Left lung (tissue), 10 donors: ENCODE measurements around the gene CD2AP. TPM values are rescaled to one million over a fixed set of nuclear protein-coding genes. Genes with fewer than 3 reads are reported as not detected.

Experiments used
- ATAC-seq: fragments of 200-7000 bp; cut with Tn5 transposase; one replicate; pipeline ENCODE4 v1.9.1; 2020; ENCODE audit warnings: moderate library complexity
- DNase-seq, 4 donors: peaks; one replicate each; pipeline ENCODE4 v3.0.0-alpha.2; 2013 to 2020
- H3K27ac ChIP-seq, 2 donors: fragments of 200-600 bp; sonication (generic) in 1 of 2; one replicate each; pipeline versions ENCODE4 v1.5.0 to v1.8.0; 2020 to 2021
- H3K27me3 ChIP-seq, 2 donors: fragments of 200-600 bp; sonication (generic) in 1 of 2; one replicate each; pipeline versions ENCODE4 v1.5.0 to v1.8.0; 2020 to 2021
- H3K36me3 ChIP-seq, 2 donors: fragments of 200-600 bp; sonication (generic) in 1 of 2; one replicate each; pipeline versions ENCODE4 v1.5.0 to v1.8.0; 2020 to 2021
- H3K4me1 ChIP-seq, 2 donors: fragments of 200-600 bp; one replicate each; pipeline ENCODE4 v1.8.0; 2021
- H3K4me3 ChIP-seq, 2 donors: fragments of 200-600 bp; sonication (generic) in 1 of 2; one replicate each; pipeline versions ENCODE4 v1.5.0 to v1.8.0; 2020 to 2021; ENCODE audit warnings: mild to moderate bottlenecking in 1 of 2
- H3K9me3 ChIP-seq, 2 donors: fragments of 200-600 bp; sonication (generic) in 1 of 2; one replicate each; pipeline versions ENCODE4 v1.5.0 to v1.8.0; 2020 to 2021
- intact Hi-C, 2 donors: fragments of 100-400 bp; cut with DNase I; formaldehyde crosslinking; loops; one replicate each; pipeline versions ENCODE4 v1.11.2 to v1.14.2; 2022
- polyA plus RNA-seq, 6 donors: library from polyadenylated mRNA; unstranded; fragments of 120-200 nt; gene quantifications; one replicate each; pipeline ENCODE4 v1.2.1, GENCODE V29; 2013; ENCODE audit not compliant: insufficient read length in 6 of 6
- total RNA-seq, 2 donors: library from RNA; stranded (reverse); fragmentation: NEBNext Ultra II Directional; extraction: Animal tissue kit (Norgen Biotek cat#: 25700); gene quantifications; one replicate each; pipeline ENCODE4 v1.2.1, GENCODE V29; 2021
- TF ChIP-seq, protein P1 (sequence below), 2 donors: fragments of 200-600 bp; sonication (generic) in 1 of 2; IDR thresholded peaks; one replicate each; pipeline versions ENCODE4 v1.5.0 to v1.8.0; 2021; ENCODE audit warnings: antibody characterized with exemption in 2 of 2
- donor health status: DM: no; HTN: yes; CAD: no.
- donor health status: DM: no; HTN: no; CAD: no.

Gene CD2AP
- total and polyA plus RNA-seq, 8 donors: 36.6 to 46.0 (median 42.5) TPM

DNA sequence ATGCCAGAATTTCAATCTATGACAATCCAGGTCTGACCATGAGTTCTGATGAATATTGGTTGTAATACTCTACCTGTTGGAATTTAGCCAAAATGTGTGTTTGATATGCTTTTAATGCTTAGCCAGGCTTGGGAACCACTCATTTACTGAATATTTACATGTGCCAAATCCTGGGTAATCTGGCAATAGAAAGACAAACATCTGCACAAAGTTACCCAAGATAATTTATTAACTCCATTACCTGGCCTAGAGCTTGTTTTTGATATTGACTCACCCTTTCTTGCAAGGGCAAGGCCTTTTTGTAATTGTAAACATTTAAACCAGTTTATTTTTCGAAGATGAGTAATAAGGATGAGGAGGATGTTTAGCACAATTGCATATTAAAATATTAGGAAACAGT is 13.5 kb upstream of the CD2AP start:
- TF ChIP-seq, protein P1, sequence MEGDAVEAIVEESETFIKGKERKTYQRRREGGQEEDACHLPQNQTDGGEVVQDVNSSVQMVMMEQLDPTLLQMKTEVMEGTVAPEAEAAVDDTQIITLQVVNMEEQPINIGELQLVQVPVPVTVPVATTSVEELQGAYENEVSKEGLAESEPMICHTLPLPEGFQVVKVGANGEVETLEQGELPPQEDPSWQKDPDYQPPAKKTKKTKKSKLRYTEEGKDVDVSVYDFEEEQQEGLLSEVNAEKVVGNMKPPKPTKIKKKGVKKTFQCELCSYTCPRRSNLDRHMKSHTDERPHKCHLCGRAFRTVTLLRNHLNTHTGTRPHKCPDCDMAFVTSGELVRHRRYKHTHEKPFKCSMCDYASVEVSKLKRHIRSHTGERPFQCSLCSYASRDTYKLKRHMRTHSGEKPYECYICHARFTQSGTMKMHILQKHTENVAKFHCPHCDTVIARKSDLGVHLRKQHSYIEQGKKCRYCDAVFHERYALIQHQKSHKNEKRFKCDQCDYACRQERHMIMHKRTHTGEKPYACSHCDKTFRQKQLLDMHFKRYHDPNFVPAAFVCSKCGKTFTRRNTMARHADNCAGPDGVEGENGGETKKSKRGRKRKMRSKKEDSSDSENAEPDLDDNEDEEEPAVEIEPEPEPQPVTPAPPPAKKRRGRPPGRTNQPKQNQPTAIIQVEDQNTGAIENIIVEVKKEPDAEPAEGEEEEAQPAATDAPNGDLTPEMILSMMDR (IDR thresholded peaks at IDR 0.05): no peak
- no peaks in the 10 kb centered on the region for H3K36me3 ChIP-seq
- H3K27me3 ChIP-seq: no peaks in the 10 kb centered on the region
- no peak for DNase-seq
- ATAC-seq: no peak
- H3K4me1 ChIP-seq: no peaks in the 10 kb centered on the region
- no peak overlapping the region for H3K4me3 ChIP-seq
- no peaks in the 10 kb centered on the region for H3K9me3 ChIP-seq
- intact Hi-C loops: no loop called here
- no peak overlapping the region for H3K27ac ChIP-seq

- DNase-seq (no peak), ATAC-seq (no peak)
- TF ChIP-seq, protein P1 (IDR thresholded peaks at IDR 0.05): no peak
- Histone ChIP-seq H3K27ac (no peak overlapping the region), H3K4me3 (no peak overlapping the region), H3K36me3 (no peaks in the 10 kb centered on the region), H3K4me1 (no peaks in the 10 kb centered on the region), H3K27me3 (no peaks in the 10 kb centered on the region), H3K9me3 (no peaks in the 10 kb centered on the region)
- intact Hi-C loops: no loop called here
These were observed 12.5 kb upstream of the CD2AP start for GRCh38 chr6:47465117-47465516.

DNA sequence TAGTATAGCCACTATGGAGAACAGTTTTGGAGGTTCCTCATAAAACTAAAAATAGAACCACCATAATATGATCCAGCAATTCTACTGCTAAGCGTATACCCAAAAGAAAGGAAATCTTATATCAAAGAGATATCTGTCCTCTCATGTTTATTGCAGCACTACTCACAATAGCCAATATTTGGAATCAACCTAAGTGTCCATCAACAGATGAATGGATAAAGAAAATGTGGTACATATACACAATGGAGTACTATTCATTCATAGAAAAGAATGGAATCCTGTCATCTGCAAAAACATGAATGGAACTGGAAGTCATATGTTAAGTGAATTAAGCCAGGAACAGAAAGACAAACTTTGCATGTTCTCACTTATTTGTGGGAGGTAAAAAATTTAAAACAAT is 5.7 kb upstream of the CD2AP start:
- Histone ChIP-seq H3K4me1 (no peaks in the 10 kb centered on the region), H3K4me3 (no peak overlapping the region), H3K9me3 (no peaks in the 10 kb centered on the region), H3K27ac (no peak overlapping the region), H3K27me3 (no peaks in the 10 kb centered on the region), H3K36me3 (no peaks in the 10 kb centered on the region)
- TF ChIP-seq, protein P1 (IDR thresholded peaks at IDR 0.05): no peak
- ATAC-seq (no peak), DNase-seq (no peak)
- intact Hi-C loops: no loop called here

GRCh38 chr6:47473791-47474346 is 3.7 kb upstream of the CD2AP start:
- H3K9me3 ChIP-seq: no peaks in the 10 kb centered on the region
- peaks cover 0 to under 1% of the 10 kb centered on the region in 2 donors for H3K4me1 ChIP-seq
- no peak overlapping the region for H3K4me3 ChIP-seq
- intact Hi-C loops: no loop called here
- H3K36me3 ChIP-seq: no peaks in the 10 kb centered on the region
- no peak overlapping the region for H3K27ac ChIP-seq
- H3K27me3 ChIP-seq: no peaks in the 10 kb centered on the region
- DNase-seq (no peak), ATAC-seq (no peak)
- TF ChIP-seq, protein P1 (IDR thresholded peaks at IDR 0.05): no peak

DNA sequence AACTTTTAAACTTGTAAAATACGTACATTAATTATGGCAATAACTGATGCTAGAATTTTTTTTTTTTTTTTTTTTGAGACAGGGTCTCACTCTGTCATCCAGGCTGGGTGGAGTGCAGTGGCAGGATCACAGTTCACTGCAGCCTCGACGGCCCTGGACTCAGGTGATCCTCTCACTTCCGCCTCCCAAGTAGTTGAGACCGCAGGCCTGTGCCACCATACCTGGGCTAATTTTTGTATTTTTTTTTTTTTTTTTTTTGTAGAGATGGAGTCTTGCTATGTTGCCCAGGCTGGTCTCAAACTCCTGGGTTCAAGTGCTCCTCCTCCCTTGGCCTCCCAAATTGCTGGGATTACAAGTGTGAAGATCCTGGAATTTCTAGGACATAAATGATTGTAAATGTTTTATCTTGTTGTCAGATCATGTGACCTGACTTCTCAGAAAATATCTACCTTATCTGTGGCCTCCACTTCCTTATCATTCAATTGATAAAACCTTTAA is 2.2 kb upstream of the CD2AP start:
- no peak overlapping the region for H3K27ac ChIP-seq
- TF ChIP-seq, protein P1 (IDR thresholded peaks at IDR 0.05): no peak
- H3K9me3 ChIP-seq: no peaks in the 10 kb centered on the region
- no peaks in the 10 kb centered on the region for H3K36me3 ChIP-seq
- intact Hi-C loops: no loop called here
- no peaks in the 10 kb centered on the region for H3K27me3 ChIP-seq
- DNase-seq (no peak), ATAC-seq (no peak)
- H3K4me3 ChIP-seq: no peak overlapping the region
- H3K4me1 ChIP-seq: peaks cover 6 to 15% of the 10 kb centered on the region in 2 donors
